HepG2 (cell line): ENCODE data around the gene PPP4C. TPM values are rescaled to one million over a fixed set of nuclear protein-coding genes. Genes with fewer than 3 reads are reported as not detected.
A peak's percentile ranks its signal among the peaks of the same experiment; 100 is the strongest.

Experiments
- ESRRA ChIP-seq: sonication (generic); formaldehyde crosslinking; IDR thresholded peaks from 2 replicates; pipeline ENCODE4 v1.5.1; 2020; ENCODE audit warnings: mild to moderate bottlenecking, low read depth, missing genetic modification reagents
- FLYWCH1 ChIP-seq: sonication (generic); formaldehyde crosslinking; IDR thresholded peaks from 2 replicates; pipeline ENCODE4 v1.8.1; 2023; ENCODE audit warnings: mild to moderate bottlenecking, missing genetic modification reagents
- GATAD2A ChIP-seq: IDR thresholded peaks from 2 replicates; pipeline ENCODE4 v1.6.1; 2016
- HMG20A ChIP-seq: IDR thresholded peaks from 2 replicates; pipeline ENCODE4 v1.6.1; 2016; ENCODE audit warnings: borderline replicate concordance
- KLF6 ChIP-seq: IDR thresholded peaks from 2 replicates; pipeline ENCODE4 v1.8.0; 2016; ENCODE audit warnings: missing biosample characterization, missing genetic modification reagents
- MXI1 ChIP-seq: IDR thresholded peaks from 3 replicates; pipeline ENCODE4 v1.6.1; 2012; ENCODE audit warnings: low read depth, low read length, inconsistent platforms, borderline replicate concordance
- NRL ChIP-seq: sonication (generic); formaldehyde crosslinking; IDR thresholded peaks from 2 replicates; pipeline ENCODE4 v1.5.0; 2020; ENCODE audit warnings: missing genetic modification reagents, mild to moderate bottlenecking, moderate library complexity, borderline replicate concordance
- PAX8 ChIP-seq: sonication (generic); formaldehyde crosslinking; IDR thresholded peaks from 2 replicates; pipeline ENCODE4 v1.8.0; 2022; ENCODE audit warnings: mild to moderate bottlenecking, missing genetic modification reagents, borderline replicate concordance
- PTBP1 ChIP-seq: fragments of 200-400 bp; formaldehyde crosslinking; IDR thresholded peaks from 2 replicates; pipeline ENCODE4 v1.6.1; 2018; ENCODE audit warnings: low read length, low read depth; ENCODE audit not compliant: poor library complexity, severe bottlenecking
- SAFB2 ChIP-seq: sonication (generic); formaldehyde crosslinking; IDR thresholded peaks from 2 replicates; pipeline ENCODE4 v1.5.1; 2020; ENCODE audit warnings: missing genetic modification reagents, low read depth, mild to moderate bottlenecking, borderline replicate concordance
- STAG1 ChIP-seq: sonication (generic); formaldehyde crosslinking; IDR thresholded peaks from 2 replicates; pipeline ENCODE4 v1.4.0; 2020; ENCODE audit warnings: missing genetic modification reagents
- STAT5B ChIP-seq: sonication (generic); formaldehyde crosslinking; IDR thresholded peaks from 2 replicates; pipeline ENCODE4 v1.4.0; 2020; ENCODE audit warnings: missing genetic modification reagents
- ZFP41 ChIP-seq: sonication (generic); formaldehyde crosslinking; IDR thresholded peaks from 2 replicates; pipeline ENCODE4 v1.4.0; 2020; ENCODE audit warnings: mild to moderate bottlenecking, missing genetic modification reagents, borderline replicate concordance
- ZNF326 ChIP-seq: sonication (generic); formaldehyde crosslinking; IDR thresholded peaks from 2 replicates; pipeline ENCODE4 v1.4.0; 2020; ENCODE audit warnings: missing genetic modification reagents, borderline replicate concordance
- ZNF343 ChIP-seq: sonication (generic); formaldehyde crosslinking; IDR thresholded peaks from 2 replicates; pipeline ENCODE4 v1.4.0; 2020; ENCODE audit warnings: mild to moderate bottlenecking, missing genetic modification reagents
- ZNF550 ChIP-seq: sonication (generic); formaldehyde crosslinking; IDR thresholded peaks from 2 replicates; pipeline ENCODE4 v1.4.0; 2020; ENCODE audit warnings: mild to moderate bottlenecking, missing genetic modification reagents, borderline replicate concordance
- ZNF563 ChIP-seq: sonication (generic); formaldehyde crosslinking; IDR thresholded peaks from 2 replicates; pipeline ENCODE4 v1.8.0; 2022; ENCODE audit warnings: mild to moderate bottlenecking, moderate library complexity, missing genetic modification reagents
- ZNF564 ChIP-seq: sonication (generic); formaldehyde crosslinking; IDR thresholded peaks from 2 replicates; pipeline ENCODE4 v1.8.1; 2023; ENCODE audit warnings: mild to moderate bottlenecking, missing genetic modification reagents
- polyA plus RNA-seq, 8 experiments: library from polyadenylated mRNA; depleted of rRNA in 3 of 8; stranded (reverse) in 7 of 8; unstranded in 1 of 8; fragments of >200 nt; fragmentation: Illumina TruSeq in 4 of 8; extraction: Trizol in 4 of 8; gene quantifications; 2 replicates each; pipeline versions ENCODE4 v1.2.1 to v1.2.3, GENCODE V29; 2011 to 2016; ENCODE audit warnings: low read depth in 4 of 8, missing spikeins in 1 of 8, mixed read lengths in 1 of 8; ENCODE audit not compliant: insufficient read depth in 1 of 8
- total RNA-seq, 5 experiments: library from RNA; depleted of rRNA; stranded (reverse); fragments of >200 nt; fragmentation: Illumina TruSeq; extraction: Trizol; gene quantifications; 2 replicates each; pipeline ENCODE4 v1.2.3, GENCODE V29; 2016; ENCODE audit warnings: low read depth in 1 of 5
- TF ChIP-seq, protein P1 (sequence below): sonication (generic); formaldehyde crosslinking; IDR thresholded peaks from 2 replicates; pipeline ENCODE4 v1.8.0; 2022; ENCODE audit warnings: mild to moderate bottlenecking, missing genetic modification reagents; ENCODE audit not compliant: insufficient replicate concordance
- TF ChIP-seq, protein P2 (sequence below): sonication (generic); formaldehyde crosslinking; IDR thresholded peaks from 2 replicates; pipeline ENCODE4 v1.8.0; 2022; ENCODE audit warnings: mild to moderate bottlenecking, missing genetic modification reagents, borderline replicate concordance
- TF ChIP-seq, protein P3 (sequence below): sonication (generic); formaldehyde crosslinking; conservative IDR thresholded peaks from 2 replicates; pipeline ENCODE4 v1.4.0; 2020; ENCODE audit warnings: mild to moderate bottlenecking, missing genetic modification reagents, moderate library complexity
- TF ChIP-seq, protein P4 (sequence below): sonication (generic); formaldehyde crosslinking; IDR thresholded peaks from 2 replicates; pipeline ENCODE4 v1.4.0; 2020; ENCODE audit warnings: missing genetic modification reagents

PPP4C gene
- total and polyA plus RNA-seq, 2 of the 13 experiments (the other 11 are each of a cell fraction or from before 2014, with no cell fraction given): 176 to 220 TPM

DNA sequence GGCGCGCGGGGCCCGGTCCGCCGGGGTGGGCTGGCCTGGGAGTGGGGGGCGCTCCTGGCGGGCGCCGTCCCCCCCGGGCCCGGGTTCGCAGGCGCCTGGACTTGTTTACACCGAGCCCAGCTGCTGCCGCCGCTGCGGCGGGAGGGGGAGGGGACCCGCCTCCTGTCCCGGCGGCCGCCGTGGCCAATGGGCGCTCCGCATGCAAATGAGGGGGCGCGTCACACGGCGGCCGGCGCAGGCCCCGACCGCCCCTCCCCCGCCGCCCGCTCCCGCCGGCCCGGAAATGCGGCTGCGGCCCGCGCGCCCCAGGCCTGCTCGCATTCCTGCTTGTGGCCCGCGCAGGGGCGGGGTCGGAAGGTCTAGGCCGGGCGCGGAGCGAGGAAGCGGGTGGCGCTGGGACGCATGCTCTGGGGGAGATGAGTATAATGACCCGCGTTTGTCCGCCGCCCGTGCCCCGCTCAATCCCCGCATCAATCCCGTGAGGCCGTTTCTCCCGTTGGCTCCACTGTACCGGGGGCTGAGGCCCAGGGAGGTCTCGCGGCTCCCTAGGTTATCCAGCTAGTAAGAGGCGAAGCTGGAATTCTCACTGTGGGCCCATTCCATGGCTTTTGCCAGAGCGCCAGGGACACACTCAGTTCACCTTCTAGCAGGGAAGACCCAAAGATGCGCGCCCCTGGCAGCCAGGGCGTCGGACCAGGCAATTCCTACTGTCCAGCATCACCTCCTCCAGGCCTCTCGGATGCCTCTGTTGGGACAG lies 20.5 kb downstream of the PPP4C start, which contains the start of gene YPEL3 (continued):
- TF ChIP-seq, protein P1, sequence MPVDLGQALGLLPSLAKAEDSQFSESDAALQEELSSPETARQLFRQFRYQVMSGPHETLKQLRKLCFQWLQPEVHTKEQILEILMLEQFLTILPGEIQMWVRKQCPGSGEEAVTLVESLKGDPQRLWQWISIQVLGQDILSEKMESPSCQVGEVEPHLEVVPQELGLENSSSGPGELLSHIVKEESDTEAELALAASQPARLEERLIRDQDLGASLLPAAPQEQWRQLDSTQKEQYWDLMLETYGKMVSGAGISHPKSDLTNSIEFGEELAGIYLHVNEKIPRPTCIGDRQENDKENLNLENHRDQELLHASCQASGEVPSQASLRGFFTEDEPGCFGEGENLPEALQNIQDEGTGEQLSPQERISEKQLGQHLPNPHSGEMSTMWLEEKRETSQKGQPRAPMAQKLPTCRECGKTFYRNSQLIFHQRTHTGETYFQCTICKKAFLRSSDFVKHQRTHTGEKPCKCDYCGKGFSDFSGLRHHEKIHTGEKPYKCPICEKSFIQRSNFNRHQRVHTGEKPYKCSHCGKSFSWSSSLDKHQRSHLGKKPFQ (CRISPR knock-in tag): no peak
- no peak for TF ChIP-seq ZNF564 (CRISPR knock-in tag)
- no peak; the same call in 1 of the 2 replicates for TF ChIP-seq GATAD2A (CRISPR knock-in tag)
- peak; percentile 55; the same call in 1 of the 2 replicates for TF ChIP-seq ESRRA (CRISPR knock-in tag)
- TF ChIP-seq HMG20A: no peak
- TF ChIP-seq ZNF563 (CRISPR knock-in tag): peak; percentile 61; the same call in 1 of the 2 replicates
- peak; percentile 24; the same call in 1 of the 2 replicates for TF ChIP-seq KLF6 (CRISPR knock-in tag)
- TF ChIP-seq, protein P2, sequence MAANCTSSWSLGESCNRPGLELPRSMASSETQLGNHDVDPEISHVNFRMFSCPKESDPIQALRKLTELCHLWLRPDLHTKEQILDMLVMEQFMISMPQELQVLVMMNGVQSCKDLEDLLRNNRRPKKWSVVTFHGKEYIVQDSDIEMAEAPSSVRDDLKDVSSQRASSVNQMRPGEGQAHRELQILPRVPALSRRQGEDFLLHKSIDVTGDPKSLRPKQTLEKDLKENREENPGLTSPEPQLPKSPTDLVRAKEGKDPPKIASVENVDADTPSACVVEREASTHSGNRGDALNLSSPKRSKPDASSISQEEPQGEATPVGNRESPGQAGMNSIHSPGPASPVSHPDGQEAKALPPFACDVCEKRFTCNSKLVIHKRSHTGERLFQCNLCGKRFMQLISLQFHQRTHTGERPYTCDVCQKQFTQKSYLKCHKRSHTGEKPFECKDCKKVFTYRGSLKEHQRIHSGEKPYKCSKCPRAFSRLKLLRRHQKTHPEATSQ (CRISPR knock-in tag): peak; percentile 67; the same call in 1 of the 2 replicates
- no peak for TF ChIP-seq ZNF326 (CRISPR knock-in tag)
- no peak for TF ChIP-seq PTBP1
- TF ChIP-seq, protein P3, sequence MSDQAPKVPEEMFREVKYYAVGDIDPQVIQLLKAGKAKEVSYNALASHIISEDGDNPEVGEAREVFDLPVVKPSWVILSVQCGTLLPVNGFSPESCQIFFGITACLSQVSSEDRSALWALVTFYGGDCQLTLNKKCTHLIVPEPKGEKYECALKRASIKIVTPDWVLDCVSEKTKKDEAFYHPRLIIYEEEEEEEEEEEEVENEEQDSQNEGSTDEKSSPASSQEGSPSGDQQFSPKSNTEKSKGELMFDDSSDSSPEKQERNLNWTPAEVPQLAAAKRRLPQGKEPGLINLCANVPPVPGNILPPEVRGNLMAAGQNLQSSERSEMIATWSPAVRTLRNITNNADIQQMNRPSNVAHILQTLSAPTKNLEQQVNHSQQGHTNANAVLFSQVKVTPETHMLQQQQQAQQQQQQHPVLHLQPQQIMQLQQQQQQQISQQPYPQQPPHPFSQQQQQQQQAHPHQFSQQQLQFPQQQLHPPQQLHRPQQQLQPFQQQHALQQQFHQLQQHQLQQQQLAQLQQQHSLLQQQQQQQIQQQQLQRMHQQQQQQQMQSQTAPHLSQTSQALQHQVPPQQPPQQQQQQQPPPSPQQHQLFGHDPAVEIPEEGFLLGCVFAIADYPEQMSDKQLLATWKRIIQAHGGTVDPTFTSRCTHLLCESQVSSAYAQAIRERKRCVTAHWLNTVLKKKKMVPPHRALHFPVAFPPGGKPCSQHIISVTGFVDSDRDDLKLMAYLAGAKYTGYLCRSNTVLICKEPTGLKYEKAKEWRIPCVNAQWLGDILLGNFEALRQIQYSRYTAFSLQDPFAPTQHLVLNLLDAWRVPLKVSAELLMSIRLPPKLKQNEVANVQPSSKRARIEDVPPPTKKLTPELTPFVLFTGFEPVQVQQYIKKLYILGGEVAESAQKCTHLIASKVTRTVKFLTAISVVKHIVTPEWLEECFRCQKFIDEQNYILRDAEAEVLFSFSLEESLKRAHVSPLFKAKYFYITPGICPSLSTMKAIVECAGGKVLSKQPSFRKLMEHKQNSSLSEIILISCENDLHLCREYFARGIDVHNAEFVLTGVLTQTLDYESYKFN (CRISPR knock-in tag): peak; percentile 65
- TF ChIP-seq ZFP41 (CRISPR knock-in tag): no peak
- no peak for TF ChIP-seq PAX8 (CRISPR knock-in tag)
- TF ChIP-seq FLYWCH1 (CRISPR knock-in tag): no peak
- peak; percentile 95 for TF ChIP-seq NRL (CRISPR knock-in tag)
- TF ChIP-seq STAG1 (CRISPR knock-in tag): no peak
- TF ChIP-seq, protein P4, sequence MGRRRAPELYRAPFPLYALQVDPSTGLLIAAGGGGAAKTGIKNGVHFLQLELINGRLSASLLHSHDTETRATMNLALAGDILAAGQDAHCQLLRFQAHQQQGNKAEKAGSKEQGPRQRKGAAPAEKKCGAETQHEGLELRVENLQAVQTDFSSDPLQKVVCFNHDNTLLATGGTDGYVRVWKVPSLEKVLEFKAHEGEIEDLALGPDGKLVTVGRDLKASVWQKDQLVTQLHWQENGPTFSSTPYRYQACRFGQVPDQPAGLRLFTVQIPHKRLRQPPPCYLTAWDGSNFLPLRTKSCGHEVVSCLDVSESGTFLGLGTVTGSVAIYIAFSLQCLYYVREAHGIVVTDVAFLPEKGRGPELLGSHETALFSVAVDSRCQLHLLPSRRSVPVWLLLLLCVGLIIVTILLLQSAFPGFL (CRISPR knock-in tag): no peak
- peak; percentile 88; the same call in 1 of the 2 replicates for TF ChIP-seq ZNF343 (CRISPR knock-in tag)
- peak; percentile 21; the same call in 1 of the 2 replicates for TF ChIP-seq STAT5B (CRISPR knock-in tag)
- TF ChIP-seq ZNF550 (CRISPR knock-in tag): peak; percentile 59; the same call in 1 of the 2 replicates
- TF ChIP-seq MXI1: peak; percentile 80; the same call in 1 of the 3 replicates
- TF ChIP-seq SAFB2: 0 out of 2 replicates have a peak, but pooled peaks have one; percentile 23
